Skeletal muscle cell (primary cell): Measurements from ENCODE around the gene FAM135A.
A peak's percentile ranks its signal among the peaks of the same experiment; 100 is the strongest.

ENCODE experiments used
- DNase-seq: peaks from one replicate; pipeline ENCODE4 v3.0.0-alpha.2; 2010; ENCODE audit warnings: low read depth
- H3K4me3 ChIP-seq: 2 replicates; pipeline ENCODE4 v1.5.1; 2011; ENCODE audit warnings: low read depth, mild to moderate bottlenecking, control low read depth, low read length, moderate library complexity

Gene FAM135A

GRCh38 chr6:70413114-70413991 is at the start of gene FAM135A:
FAM135A (plus strand) TSS chr6:70413508; CDS start chr6:70428343, 14,835 bp downstream.
- DNase-seq, result peak; percentile 91
- H3K4me3 ChIP-seq, result peak within 1 kb of the TSS; percentile 70

- no peak for DNase-seq
- H3K4me3 ChIP-seq, result no peak overlapping the region
Measured at GRCh38 chr6:70363741-70364493, 49.4 kb upstream of the FAM135A start.

GRCh38 chr6:70369332-70369950 is 43.9 kb upstream of the FAM135A start:
- peak; percentile 18 for DNase-seq
- no peak overlapping the region for H3K4me3 ChIP-seq

GRCh38 chr6:70370496-70370895 is 42.8 kb upstream of the FAM135A start:
- no peak overlapping the region for H3K4me3 ChIP-seq
- no peak for DNase-seq

- H3K4me3 ChIP-seq, result no peak overlapping the region
- peak; percentile 33 for DNase-seq
Measured at GRCh38 chr6:70371454-70372105, 41.7 kb upstream of the FAM135A start.

GRCh38 chr6:70375166-70375565 is 38.1 kb upstream of the FAM135A start:
- H3K4me3 ChIP-seq, result no peak overlapping the region
- peak; percentile 37 for DNase-seq

- H3K4me3 ChIP-seq, result no peak overlapping the region
- DNase-seq, result no peak
Measured at GRCh38 chr6:70375882-70376281, 37.4 kb upstream of the FAM135A start.

GRCh38 chr6:70376628-70377027 is 36.7 kb upstream of the FAM135A start:
- H3K4me3 ChIP-seq, result no peak overlapping the region
- no peak for DNase-seq

GRCh38 chr6:70377372-70377771 is 35.9 kb upstream of the FAM135A start:
- DNase-seq, result no peak
- no peak overlapping the region for H3K4me3 ChIP-seq

- H3K4me3 ChIP-seq, result no peak overlapping the region
- DNase-seq, result no peak
Measured at GRCh38 chr6:70379473-70380013, 33.8 kb upstream of the FAM135A start.

GRCh38 chr6:70380252-70380651 is 33.1 kb upstream of the FAM135A start:
- no peak overlapping the region for H3K4me3 ChIP-seq
- DNase-seq, result no peak

GRCh38 chr6:70380771-70381416 is 32.4 kb upstream of the FAM135A start:
- no peak for DNase-seq
- H3K4me3 ChIP-seq, result no peak overlapping the region

- no peak overlapping the region for H3K4me3 ChIP-seq
- DNase-seq, result no peak
Measured at GRCh38 chr6:70381417-70381782, 31.9 kb upstream of the FAM135A start.

GRCh38 chr6:70385901-70386300 is 27.4 kb upstream of the FAM135A start:
- no peak overlapping the region for H3K4me3 ChIP-seq
- DNase-seq, result no peak

GRCh38 chr6:70388814-70389213 is 24.5 kb upstream of the FAM135A start:
- no peak for DNase-seq
- H3K4me3 ChIP-seq, result no peak overlapping the region

GRCh38 chr6:70389261-70389660 is 24.0 kb upstream of the FAM135A start:
- DNase-seq, result no peak
- no peak overlapping the region for H3K4me3 ChIP-seq

- no peak for DNase-seq
- H3K4me3 ChIP-seq, result no peak overlapping the region
Measured at GRCh38 chr6:70390067-70390466, 23.2 kb upstream of the FAM135A start.

GRCh38 chr6:70391492-70391891 is 21.8 kb upstream of the FAM135A start:
- H3K4me3 ChIP-seq, result no peak overlapping the region
- DNase-seq, result no peak
